Ishikawa (cell line): ENCODE measurements around the gene PRELID2.

Experiments
- CREB1 ChIP-seq: IDR thresholded peaks from 2 replicates; pipeline ENCODE4 v1.6.1; 2012; ENCODE audit warnings: low read depth
- EGR1 ChIP-seq: IDR thresholded peaks from 2 replicates; pipeline ENCODE4 v1.6.1; 2012
- EP300 ChIP-seq: IDR thresholded peaks from 2 replicates; pipeline ENCODE4 v1.6.1; 2012; ENCODE audit warnings: borderline replicate concordance
- TAF1 ChIP-seq: IDR thresholded peaks from 2 replicates; pipeline ENCODE4 v1.6.1; 2012; ENCODE audit warnings: low read depth, mild to moderate bottlenecking
- TCF12 ChIP-seq: IDR thresholded peaks from 2 replicates; pipeline ENCODE4 v1.6.1; 2012; ENCODE audit warnings: low read depth
- ZBTB7A ChIP-seq: IDR thresholded peaks from 2 replicates; pipeline ENCODE4 v1.6.1; 2012; ENCODE audit warnings: low read depth
- TF ChIP-seq, protein P1 (sequence below): IDR thresholded peaks from 2 replicates; pipeline ENCODE4 v1.6.1; 2012
- TF ChIP-seq, protein P2 (sequence below): IDR thresholded peaks from 2 replicates; pipeline ENCODE4 v1.6.1; 2012; ENCODE audit warnings: low read depth, mild to moderate bottlenecking

DNA sequence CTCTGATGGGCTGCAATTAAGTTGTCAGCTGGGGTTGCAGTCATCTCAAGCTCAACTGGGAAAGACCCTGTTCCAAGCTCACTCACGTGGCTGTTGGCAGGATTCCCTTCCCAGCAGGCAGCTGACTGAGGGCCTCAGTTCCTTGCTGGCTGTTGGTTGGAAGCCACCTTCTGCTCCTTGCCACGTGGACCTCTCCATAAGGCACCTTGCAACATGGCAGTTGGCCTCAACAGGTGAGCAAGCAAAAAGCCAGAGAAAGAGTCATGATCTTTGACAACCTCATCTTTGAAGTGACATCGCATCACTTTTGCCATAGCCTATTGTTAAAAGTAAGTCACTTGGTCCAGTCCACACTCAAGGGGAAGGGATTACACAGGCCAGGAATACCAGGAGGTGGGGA lies 17.8 kb upstream of the PRELID2 start:
- TF ChIP-seq EGR1 (no peak), CREB1 (no peak), ZBTB7A (no peak), TAF1 (no peak), EP300 (no peak), TCF12 (no peak)
- TF ChIP-seq, protein P1, sequence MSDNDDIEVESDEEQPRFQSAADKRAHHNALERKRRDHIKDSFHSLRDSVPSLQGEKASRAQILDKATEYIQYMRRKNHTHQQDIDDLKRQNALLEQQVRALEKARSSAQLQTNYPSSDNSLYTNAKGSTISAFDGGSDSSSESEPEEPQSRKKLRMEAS: no peak
- TF ChIP-seq, protein P2, sequence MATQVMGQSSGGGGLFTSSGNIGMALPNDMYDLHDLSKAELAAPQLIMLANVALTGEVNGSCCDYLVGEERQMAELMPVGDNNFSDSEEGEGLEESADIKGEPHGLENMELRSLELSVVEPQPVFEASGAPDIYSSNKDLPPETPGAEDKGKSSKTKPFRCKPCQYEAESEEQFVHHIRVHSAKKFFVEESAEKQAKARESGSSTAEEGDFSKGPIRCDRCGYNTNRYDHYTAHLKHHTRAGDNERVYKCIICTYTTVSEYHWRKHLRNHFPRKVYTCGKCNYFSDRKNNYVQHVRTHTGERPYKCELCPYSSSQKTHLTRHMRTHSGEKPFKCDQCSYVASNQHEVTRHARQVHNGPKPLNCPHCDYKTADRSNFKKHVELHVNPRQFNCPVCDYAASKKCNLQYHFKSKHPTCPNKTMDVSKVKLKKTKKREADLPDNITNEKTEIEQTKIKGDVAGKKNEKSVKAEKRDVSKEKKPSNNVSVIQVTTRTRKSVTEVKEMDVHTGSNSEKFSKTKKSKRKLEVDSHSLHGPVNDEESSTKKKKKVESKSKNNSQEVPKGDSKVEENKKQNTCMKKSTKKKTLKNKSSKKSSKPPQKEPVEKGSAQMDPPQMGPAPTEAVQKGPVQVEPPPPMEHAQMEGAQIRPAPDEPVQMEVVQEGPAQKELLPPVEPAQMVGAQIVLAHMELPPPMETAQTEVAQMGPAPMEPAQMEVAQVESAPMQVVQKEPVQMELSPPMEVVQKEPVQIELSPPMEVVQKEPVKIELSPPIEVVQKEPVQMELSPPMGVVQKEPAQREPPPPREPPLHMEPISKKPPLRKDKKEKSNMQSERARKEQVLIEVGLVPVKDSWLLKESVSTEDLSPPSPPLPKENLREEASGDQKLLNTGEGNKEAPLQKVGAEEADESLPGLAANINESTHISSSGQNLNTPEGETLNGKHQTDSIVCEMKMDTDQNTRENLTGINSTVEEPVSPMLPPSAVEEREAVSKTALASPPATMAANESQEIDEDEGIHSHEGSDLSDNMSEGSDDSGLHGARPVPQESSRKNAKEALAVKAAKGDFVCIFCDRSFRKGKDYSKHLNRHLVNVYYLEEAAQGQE: no peak
